HEK293T (cell line): ENCODE data around the gene PTPN2.

ENCODE experiments used
- CTCF ChIA-PET: fragments of 350-600 bp; formaldehyde crosslinking; extraction: SDS; loops from one replicate; lab custom pipeline; 2021; ENCODE audit warnings: antibody characterized with exemption, inconsistent platforms; lab: Yijun Ruan, JAX
- POLR2A ChIA-PET: fragments of 350-600 bp; formaldehyde crosslinking; extraction: SDS; loops from one replicate; lab custom pipeline; 2020; ENCODE audit warnings: antibody characterized with exemption, inconsistent platforms; lab: Yijun Ruan, JAX
- DNase-seq: peaks from one replicate; pipeline ENCODE4 v3.0.0; 2012; ENCODE audit warnings: mixed read lengths; ENCODE audit errors: extremely low spot score
- ARNT ChIP-seq: fragments of 450-650 bp; IDR thresholded peaks from 2 replicates; pipeline ENCODE4 v1.6.1; 2017; ENCODE audit warnings: mild to moderate bottlenecking
- BHLHE40 ChIP-seq: fragments of 450-650 bp; IDR thresholded peaks from 2 replicates; pipeline ENCODE4 v1.6.1; 2016; ENCODE audit warnings: mild to moderate bottlenecking, moderate library complexity, borderline replicate concordance
- CTBP1 ChIP-seq: fragments of 450-650 bp; IDR thresholded peaks from 2 replicates; pipeline ENCODE4 v1.6.1; 2016; ENCODE audit warnings: borderline replicate concordance
- ELF4 ChIP-seq: fragments of 450-650 bp; IDR thresholded peaks from 2 replicates; pipeline ENCODE4 v1.6.1; 2017; ENCODE audit warnings: antibody characterized with exemption
- FOXA1 ChIP-seq: fragments of 450-650 bp; IDR thresholded peaks from 2 replicates; pipeline ENCODE4 v1.6.1; 2016; ENCODE audit warnings: mild to moderate bottlenecking
- FOXK2 ChIP-seq: fragments of 450-650 bp; IDR thresholded peaks from 2 replicates; pipeline ENCODE4 v1.6.1; 2016; ENCODE audit warnings: mild to moderate bottlenecking
- FOXM1 ChIP-seq: fragments of 450-650 bp; IDR thresholded peaks from 2 replicates; pipeline ENCODE4 v1.6.1; 2017; ENCODE audit warnings: mild to moderate bottlenecking, borderline replicate concordance
- HDGF ChIP-seq: fragments of 450-650 bp; IDR thresholded peaks from 2 replicates; pipeline ENCODE4 v1.6.1; 2017; ENCODE audit warnings: antibody characterized with exemption, borderline replicate concordance
- L3MBTL2 ChIP-seq: fragments of 450-650 bp; conservative IDR thresholded peaks from 2 replicates; pipeline ENCODE4 v1.6.1; 2016; ENCODE audit warnings: mild to moderate bottlenecking
- LEF1 ChIP-seq: fragments of 450-650 bp; IDR thresholded peaks from 2 replicates; pipeline ENCODE4 v1.6.1; 2017; ENCODE audit warnings: mild to moderate bottlenecking, borderline replicate concordance
- NFRKB ChIP-seq: fragments of 450-650 bp; IDR thresholded peaks from 2 replicates; pipeline ENCODE4 v1.6.1; 2016; ENCODE audit warnings: mild to moderate bottlenecking, moderate library complexity
- PKNOX1 ChIP-seq: fragments of 450-650 bp; IDR thresholded peaks from 2 replicates; pipeline ENCODE4 v1.6.1; 2016
- SP1 ChIP-seq: fragments of 450-650 bp; IDR thresholded peaks from 2 replicates; pipeline ENCODE4 v1.6.1; 2017
- SUZ12 ChIP-seq: fragments of 450-650 bp; IDR thresholded peaks from 2 replicates; pipeline ENCODE4 v1.6.1; 2016; ENCODE audit warnings: mild to moderate bottlenecking
- TARDBP ChIP-seq: fragments of 450-650 bp; IDR thresholded peaks from 2 replicates; pipeline ENCODE4 v1.6.1; 2016
- ZNF384 ChIP-seq: fragments of 450-650 bp; IDR thresholded peaks from 2 replicates; pipeline ENCODE4 v1.6.1; 2016

Gene PTPN2

GRCh38 chr18:12747530-12748315, 136.3 kb downstream of the PTPN2 start:
- no peak for DNase-seq
- ChIA-PET CTCF (no interaction called here), POLR2A (no interaction called here)
- no peak for TF ChIP-seq FOXM1
- no peak for TF ChIP-seq ARNT
- no peak for TF ChIP-seq FOXA1
- no peak for TF ChIP-seq CTBP1
- no peak for TF ChIP-seq HDGF
- no peak for TF ChIP-seq NFRKB
- TF ChIP-seq ZNF384, result no peak
- no peak for TF ChIP-seq LEF1
- TF ChIP-seq PKNOX1, result no peak
- TF ChIP-seq SP1, result no peak

DNA sequence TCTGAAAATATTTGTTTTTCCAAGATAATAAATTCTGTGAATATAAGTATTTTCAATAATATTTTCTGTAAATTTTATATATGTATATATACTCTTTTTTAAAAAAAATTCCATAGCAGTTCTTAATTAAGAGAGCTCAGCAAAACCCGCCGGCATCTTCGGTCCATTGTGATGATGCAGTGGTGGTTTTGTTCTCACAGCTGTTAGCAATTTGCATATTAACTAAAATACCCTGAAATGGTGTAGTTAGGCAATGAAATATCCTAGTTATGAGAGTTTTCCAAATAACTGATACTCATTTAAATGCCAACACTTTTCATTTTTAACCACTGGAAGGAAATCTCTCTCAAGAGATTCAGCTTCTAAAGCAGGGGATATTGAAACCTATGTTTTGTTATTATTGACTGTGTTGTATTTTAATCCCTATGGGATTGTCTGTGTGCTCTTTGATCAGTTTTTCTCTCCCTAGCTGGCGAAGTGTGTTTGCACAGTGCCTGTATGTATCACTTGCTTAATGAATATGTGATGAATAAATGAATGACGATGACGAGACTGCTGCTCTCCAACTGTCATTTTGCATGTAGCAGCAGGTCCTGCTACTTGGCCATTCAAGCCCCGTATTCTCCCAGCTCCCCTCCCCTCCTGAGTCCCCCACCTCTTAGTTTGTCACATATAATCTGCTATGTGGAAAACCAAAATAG, 138.8 kb downstream of the PTPN2 start:
- POLR2A ChIA-PET, result no interaction called here
- TF ChIP-seq TARDBP (no peak), SUZ12 (no peak), ARNT (no peak), FOXA1 (no peak), LEF1 (no peak), FOXM1 (no peak), SP1 (no peak), NFRKB (no peak), BHLHE40 (no peak), FOXK2 (no peak), PKNOX1 (no peak), HDGF (no peak), ELF4 (no peak), L3MBTL2 (no peak), ZNF384 (no peak), CTBP1 (no peak)
- no peak for DNase-seq
- CTCF ChIA-PET, result interaction anchor here (0.5 to 1.2 kb wide), 6 partner anchors 8 to 969 kb away, joined by 3 to 5 read pairs (median 4); no protein-coding TSS in a partner anchor

DNA sequence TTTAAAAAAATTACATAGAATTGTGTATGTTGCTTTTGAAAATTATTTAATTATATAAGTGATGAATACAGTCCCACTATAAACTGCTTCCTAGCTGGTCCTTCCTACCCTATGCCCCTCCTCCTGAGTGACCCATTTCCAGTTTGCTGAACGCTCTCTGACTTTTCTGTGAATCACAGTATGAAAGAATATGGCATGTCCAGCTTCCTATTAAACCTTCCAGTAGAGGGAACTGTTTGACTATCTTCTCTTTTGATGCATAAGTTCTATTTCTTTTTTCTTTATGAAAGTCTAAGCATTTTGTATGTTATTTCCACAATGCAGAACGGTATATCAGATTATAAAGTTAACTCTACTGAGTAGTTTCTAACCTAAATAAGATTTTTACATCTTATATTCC, 139.9 kb downstream of the PTPN2 start:
- DNase-seq, result no peak
- CTCF ChIA-PET, result no interaction called here
- POLR2A ChIA-PET, result no interaction called here
- TF ChIP-seq TARDBP (no peak), FOXM1 (no peak), SUZ12 (no peak), FOXA1 (no peak)

GRCh38 chr18:12742453-12742852, 141.6 kb downstream of the PTPN2 start:
- POLR2A ChIA-PET, result no interaction called here
- no peak for DNase-seq
- no peak for TF ChIP-seq PKNOX1
- no peak for TF ChIP-seq CTBP1
- no peak for TF ChIP-seq FOXM1
- no peak for TF ChIP-seq BHLHE40
- no peak for TF ChIP-seq ARNT
- no peak for TF ChIP-seq L3MBTL2
- TF ChIP-seq FOXK2, result no peak
- TF ChIP-seq SP1, result no peak
- no peak for TF ChIP-seq ELF4
- no peak for TF ChIP-seq FOXA1
- no peak for TF ChIP-seq ZNF384
- TF ChIP-seq HDGF, result no peak
- TF ChIP-seq SUZ12, result no peak
- no peak for TF ChIP-seq LEF1
- TF ChIP-seq TARDBP, result no peak
- no peak for TF ChIP-seq NFRKB
- CTCF ChIA-PET, result no interaction called here
